ENCODE data around the gene RAD9A.
"Not testable (repeated sequence)": the region's sequence is repeated elsewhere in the genome, so short reads cannot be mapped to it uniquely, and the experiment has no call there.

Gene RAD9A

GRCh38 chr11:67397986-67398660 lies 6.3 kb downstream of the RAD9A start:
- no peak for DNase-seq

- DNase-seq = no peak
Observed at GRCh38 chr11:67398661-67399563, 7.1 kb downstream of the RAD9A start.

DNA sequence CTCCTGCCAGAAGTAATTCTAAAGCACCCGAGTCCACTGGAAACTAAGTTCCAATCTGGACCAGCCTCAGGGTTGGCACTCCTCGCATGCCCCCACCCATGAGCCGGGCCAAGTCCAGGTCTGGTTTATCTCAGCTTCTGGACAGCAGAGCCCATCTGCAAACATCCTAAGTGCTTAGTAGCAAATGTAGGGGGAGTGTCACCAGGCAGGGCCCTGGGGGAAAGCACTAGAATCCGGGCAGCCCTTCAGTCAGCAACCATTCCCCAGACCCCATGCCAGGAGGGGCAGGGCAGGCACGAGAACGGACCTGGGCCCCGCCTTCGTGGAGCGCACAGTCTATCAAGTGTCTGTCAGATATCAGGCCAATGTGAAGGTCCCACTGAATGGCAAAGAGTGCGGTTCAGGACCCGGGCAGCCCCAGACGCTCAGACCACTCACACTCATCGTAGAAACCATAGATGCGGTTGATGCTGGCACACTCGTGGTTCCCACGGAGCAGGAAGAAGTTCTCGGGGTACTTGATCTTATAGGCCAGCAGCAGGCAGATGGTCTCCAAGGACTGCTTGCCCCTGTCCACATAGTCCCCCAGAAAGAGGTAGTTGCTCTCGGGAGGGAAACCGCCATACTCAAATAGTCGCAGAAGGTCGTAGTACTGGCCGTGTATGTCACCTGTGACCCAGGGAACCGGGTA lies 8.6 kb downstream of the RAD9A start:
- peak in 1 of 2 experiments; percentile 46 for DNase-seq

DNA sequence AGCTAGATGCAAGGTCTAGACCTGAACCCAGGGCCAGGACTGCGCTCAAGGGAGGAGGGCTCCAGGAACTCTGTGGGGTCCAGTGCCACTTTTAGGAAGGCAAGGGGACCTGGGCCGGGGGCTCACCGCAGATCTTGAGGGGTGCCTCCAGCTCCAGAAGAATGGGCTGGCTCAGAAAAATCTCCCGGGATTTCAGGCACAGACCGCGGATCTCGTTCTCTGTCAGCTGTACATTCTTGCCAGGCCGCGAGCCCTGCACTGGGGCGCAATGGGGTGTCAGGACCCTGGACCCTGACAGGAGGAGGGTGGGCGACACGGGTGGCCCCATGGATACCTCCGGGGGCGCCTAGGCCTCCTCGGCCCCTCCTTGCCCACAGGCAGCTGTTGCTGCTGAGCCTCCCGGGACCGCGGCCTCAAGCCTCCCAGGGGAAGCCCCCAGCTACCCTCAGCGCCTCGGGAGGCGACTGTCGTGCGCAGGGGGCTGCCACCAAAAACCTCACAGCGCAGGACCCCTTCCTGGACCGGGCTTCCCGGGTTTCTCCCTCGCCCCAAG lies 9.2 kb downstream of the RAD9A start:
- no peak for DNase-seq

DNA sequence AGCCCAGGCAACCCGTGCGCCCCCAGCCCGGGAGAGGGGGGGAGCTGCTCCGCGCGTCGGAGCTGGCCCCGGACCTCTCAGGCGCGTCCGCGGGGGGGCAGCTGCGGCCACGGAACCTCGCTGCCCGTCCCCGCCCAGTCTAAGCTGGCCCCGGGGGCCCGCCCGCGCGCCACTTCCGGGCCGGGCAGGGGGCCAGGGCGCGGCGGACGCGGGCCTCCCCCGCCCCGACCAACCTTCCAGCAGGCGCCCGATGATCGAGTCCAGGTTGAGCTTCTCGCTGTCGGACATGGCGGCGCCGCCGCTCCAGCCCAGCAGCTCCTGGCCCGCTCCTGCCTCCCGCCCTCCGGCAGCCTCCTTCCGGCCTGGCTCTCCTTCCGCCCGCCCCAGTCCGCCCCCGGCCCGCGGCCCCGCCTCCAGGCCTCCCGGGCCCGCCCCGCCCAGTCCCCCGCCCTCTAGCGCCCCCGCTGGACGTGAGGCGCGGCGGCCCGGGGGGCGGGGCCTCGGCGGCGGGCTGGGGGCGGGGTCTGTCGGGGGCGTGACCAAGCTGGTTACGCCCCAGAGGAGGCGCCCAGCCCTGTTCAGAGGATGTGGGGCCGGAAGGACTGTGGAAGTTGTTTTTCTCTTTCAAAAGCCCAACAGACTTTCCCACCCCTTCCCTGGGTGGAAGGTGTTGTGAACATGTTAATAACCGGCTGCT lies 9.9 kb downstream of the RAD9A start, which contains the start of gene PPP1CA:
TSS of gene PPP1CA (minus strand) at position 364 of the 697 bp plus-strand sequence. CDS start at position 288, 76 bp downstream.
- DNase-seq = peak; percentile 88 to 90

DNA sequence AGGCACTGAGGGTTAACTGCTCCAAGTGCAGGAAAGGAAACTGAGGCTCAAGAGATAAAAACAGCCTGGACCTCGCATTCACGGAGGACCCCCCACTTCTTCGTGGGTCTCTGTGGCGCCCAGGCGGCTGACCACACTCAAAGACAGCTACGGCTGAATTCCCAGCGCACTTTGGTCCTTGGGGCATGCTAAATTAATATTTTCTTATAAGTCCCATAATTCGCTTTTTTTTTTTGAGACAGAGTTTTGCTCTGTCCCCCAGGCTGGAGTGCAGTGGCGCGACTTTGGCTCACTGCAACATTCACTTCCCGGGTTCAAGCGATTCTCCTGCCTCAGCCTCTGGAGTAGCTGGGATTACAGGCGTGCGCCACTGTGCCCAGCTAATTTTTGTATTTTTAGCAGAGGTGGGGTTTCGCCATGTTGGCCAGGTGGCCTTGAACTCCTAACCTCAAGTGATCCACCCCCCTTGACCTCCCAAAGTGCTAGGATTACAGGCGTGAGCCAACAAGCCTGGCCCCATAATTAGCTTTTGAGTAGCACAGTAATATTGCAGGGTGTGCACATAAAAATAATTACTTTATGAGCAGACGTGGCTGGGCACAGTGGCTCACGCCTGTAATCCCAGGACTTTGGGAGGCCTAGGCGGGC lies 10.5 kb downstream of the RAD9A start:
- not testable (repeated sequence) for DNase-seq

DNA sequence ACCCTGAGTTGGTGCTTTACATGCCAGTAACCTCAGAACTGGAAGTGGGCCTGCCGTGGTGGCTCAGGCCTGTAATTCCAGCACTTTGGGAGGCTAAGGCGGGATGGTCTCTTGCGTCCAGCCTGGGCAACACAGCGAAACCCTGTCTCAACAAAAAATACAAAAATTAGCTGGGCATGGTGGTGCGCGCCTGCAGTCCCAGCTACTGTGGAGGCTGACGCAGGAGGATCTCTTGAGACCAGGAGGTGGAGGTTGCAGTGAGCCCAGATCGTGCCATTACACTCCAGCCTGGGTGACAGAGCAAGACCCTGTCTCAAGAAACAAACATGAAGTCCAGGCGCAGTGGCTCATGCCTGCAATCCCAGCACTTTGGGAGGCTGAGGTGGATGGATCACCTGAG lies 11.3 kb downstream of the RAD9A start:
- not testable (repeated sequence) for DNase-seq

DNA sequence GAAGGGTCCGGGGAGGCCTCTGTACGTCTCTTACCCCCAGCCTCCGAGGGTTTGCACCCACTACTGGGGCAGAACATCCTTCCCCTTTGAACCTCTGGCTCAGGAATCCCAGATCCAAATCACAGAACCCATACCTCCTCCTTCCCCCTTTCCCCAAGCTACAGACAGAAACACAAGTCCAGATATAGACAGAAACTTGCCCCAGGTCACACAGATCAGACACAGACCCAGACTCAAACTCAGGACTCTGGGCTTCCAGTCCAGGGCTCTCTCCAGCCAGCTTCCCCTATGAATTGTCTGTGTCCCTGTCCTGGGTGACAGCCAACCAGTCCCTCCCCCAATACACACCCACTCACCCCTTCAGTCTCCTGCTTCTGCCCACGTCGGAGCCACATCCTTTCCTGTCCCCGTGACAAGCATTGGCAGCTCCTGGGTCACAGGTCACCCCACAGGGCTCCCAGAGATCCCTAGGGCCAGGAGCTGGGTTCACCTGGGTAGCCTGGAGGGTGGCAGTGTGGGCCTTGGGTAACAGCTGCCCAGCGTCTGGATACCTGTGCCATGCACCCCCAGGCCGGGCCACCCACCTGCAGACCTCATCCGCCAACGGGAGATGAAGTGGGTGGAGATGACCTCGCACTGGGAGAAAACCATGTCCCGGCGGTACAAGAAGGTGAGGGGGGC lies 12.9 kb downstream of the RAD9A start:
- DNase-seq = peak; percentile 68 to 75

DNA sequence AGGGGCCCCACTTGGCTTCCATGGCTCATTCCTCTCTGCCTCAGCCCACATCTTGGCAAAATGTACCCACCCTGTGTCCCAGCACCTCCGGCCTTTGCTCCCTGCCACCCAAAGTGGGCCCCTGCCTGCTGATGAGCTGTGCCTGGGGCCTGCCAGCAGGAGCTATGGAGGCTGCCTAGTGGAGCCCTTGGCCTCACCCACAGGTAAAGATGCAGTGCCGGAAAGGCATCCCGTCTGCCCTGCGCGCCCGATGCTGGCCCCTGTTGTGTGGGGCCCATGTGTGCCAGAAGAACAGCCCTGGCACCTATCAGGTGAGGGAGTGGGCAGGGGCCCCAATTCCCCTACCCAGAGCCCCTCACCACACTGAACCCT lies 13.4 kb downstream of the RAD9A start:
- peak in 1 of 2 experiments; percentile 49 for DNase-seq

DNA sequence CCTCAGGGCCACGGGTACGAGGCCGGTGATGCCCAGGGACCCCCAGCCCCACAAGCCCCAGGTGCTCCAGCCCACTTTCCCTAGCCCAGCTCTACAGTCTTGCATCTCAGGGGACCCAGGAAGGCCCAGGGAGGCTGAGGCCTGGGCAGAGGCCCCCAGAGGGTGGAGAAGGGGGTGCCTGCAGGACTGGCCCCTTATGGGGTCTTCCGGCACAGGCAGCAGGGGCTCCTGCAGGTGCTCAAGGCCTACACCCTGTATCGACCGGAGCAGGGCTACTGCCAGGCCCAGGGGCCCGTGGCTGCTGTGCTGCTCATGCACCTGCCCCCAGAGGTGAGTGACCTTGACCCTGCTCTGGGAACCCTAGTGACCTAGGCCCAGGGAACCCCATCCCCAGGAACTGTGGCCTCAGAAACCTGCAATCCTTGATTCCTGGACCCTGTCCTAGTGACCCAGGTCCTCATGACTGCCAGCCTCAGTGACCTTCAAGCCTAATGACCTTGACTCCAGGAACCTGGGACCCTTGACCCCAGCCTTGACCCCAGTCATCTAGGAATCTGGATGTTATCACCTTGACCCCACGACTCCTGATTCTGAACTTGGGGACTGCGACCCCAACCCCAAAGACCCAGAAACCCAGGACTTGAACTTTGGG lies 14.0 kb downstream of the RAD9A start:
- DNase-seq = no peak

DNA sequence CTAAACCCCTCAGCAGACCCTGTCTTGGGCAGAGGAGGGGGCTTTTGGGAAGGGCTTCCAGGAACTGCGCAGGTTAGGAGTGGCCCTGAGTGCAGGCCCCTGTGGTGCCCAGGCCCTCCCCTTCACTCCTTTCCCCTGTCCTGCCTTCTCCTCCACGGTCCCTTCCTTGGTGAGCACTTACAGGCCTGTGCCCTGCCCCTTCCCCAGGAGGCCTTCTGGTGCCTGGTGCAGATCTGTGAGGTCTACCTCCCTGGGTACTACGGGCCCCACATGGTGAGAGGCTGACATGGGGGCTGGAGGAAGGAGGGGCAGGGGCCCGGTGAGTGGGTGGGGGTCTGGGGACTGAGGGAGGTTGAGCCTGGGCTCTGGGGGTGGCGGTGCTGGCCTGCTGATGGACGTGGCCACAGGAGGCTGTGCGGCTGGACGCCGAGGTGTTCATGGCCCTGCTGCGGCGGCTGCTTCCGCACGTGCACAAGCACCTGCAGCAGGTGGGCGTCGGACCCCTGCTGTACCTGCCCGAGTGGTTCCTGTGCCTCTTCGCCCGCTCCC lies 14.7 kb downstream of the RAD9A start:
- no peak for DNase-seq

GRCh38 chr11:67406969-67407687 lies 15.3 kb downstream of the RAD9A start:
- DNase-seq = peak in 1 of 2 experiments; percentile 50

GRCh38 chr11:67407688-67408163 lies 15.9 kb downstream of the RAD9A start:
- no peak for DNase-seq

GRCh38 chr11:67408437-67409200 lies 16.8 kb downstream of the RAD9A start:
- peak in 1 of 2 experiments; percentile 51 for DNase-seq

- DNase-seq = peak; percentile 70 to 80
Observed at GRCh38 chr11:67409261-67409666, 17.5 kb downstream of the RAD9A start.

GRCh38 chr11:67409781-67410368 lies 18.1 kb downstream of the RAD9A start:
- DNase-seq = peak in 1 of 2 experiments; percentile 38

DNA sequence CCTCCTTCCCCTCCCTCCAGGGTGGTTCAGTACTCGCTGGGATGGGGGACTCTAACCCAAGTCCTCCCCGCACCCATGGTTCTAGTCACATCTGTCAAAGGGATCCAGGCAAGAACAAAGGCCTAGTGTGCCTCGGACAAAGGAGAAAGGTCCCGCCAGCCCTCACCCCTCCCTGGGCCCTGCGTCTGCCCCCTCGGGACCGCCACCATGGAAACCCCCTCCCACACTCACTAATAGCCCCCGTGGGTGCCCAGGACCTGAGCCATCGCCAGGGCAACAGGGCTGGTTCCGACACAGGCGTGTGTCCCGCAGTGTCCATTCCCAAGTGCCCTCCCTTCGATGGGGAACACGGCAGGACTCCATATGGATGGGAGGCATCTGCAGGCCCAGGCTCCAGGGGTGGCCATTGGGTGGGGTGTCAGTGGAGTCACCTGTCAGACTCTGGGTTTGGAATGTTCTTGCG lies 18.6 kb downstream of the RAD9A start:
- DNase-seq = peak in 1 of 2 experiments; percentile 20

All from activated CD4-positive, alpha-beta T cell treated with anti-CD3 and anti-CD28 coated beads, Interleukin-2, amount 50 U/mL, for 48 hours (primary cell).